HG03571 (cell line): ENCODE results near the gene TOMM34.

Experiments used
- ATAC-seq: cut with Tn5 transposase; IDR thresholded peaks from one replicate; pipeline ENCODE4 v1.9.1; 2021; ENCODE audit not compliant: unreplicated experiment

TOMM34 gene

DNA sequence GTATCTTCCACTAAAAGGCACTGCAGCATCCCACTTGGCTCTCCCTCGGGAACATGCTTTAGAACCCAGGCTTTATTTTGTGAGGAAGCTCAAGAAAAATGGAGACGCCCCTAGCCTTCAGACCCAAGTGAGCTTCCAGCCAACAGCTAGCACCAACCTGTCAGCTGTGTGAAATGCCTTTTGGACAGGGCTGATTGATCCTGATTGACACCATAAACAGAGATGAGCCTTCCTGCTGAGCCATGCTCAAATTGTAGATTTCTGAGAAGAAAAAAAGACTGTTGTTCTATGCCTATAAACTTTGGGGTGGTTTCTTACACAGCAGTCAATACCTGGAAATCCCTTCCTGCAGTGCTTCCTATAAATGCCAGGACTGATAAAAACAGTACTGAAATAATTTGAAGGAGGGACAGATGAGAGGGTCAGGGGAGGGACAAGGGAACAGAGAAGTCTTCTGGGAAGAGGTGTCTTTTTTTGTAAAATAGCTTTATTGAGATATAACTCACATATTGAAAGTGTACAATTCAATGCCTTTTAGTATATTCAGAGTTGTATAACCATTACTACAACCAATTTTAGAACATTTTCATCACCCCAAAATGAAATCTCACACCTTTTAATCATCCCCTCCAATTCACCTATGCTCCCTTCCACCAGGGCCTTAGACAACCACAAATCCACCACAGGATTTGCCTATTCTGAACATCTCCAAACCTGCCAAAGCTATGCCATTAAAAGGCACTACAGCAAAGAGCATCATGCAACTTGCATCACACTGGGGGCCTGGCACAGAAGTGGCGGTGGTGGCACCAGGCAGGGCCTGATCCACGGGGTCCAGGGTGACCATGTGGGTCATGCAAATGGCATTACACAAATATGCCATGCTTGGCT, 3.4 kb upstream of the TOMM34 start:
- no peak for ATAC-seq

DNA sequence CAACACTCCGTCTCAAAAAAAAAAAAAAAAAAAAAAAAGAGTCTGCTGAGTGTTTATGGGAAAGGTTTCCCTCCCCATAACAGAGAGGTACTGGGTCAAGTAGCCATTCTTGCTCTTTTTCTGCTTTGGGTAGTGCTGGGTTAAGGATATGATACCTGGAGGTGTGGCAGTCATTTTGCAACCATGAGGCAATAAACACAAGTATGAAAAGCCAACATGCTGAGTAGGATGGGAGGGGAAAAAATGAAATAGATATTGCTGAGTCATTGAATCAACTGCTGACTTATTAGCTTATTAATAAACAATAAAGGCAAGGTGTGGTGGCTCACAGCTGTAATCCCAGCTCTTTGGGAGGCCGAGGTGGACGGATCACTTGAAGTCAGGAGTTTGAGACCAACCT, 2.3 kb upstream of the TOMM34 start:
- no peak for ATAC-seq

DNA sequence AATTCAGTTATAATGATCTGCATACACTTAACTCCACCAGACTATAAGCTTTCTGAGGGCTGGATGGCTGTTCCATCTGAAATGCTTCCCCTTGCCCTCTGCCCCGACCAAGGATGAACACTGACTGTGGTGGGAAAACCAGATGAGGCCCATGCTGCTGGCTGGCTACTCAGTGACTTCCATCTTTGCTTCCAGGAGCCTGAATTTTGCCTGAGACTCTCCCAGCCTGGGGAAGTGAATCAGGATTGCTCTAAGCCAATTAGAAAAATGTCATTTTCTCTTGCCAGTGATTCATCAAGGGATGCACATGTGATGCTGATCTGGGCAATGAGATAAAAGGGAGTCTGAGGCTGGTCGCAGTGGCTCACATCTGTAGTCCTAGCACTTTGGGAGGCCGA, 1.7 kb upstream of the TOMM34 start:
- ATAC-seq: no peak

DNA sequence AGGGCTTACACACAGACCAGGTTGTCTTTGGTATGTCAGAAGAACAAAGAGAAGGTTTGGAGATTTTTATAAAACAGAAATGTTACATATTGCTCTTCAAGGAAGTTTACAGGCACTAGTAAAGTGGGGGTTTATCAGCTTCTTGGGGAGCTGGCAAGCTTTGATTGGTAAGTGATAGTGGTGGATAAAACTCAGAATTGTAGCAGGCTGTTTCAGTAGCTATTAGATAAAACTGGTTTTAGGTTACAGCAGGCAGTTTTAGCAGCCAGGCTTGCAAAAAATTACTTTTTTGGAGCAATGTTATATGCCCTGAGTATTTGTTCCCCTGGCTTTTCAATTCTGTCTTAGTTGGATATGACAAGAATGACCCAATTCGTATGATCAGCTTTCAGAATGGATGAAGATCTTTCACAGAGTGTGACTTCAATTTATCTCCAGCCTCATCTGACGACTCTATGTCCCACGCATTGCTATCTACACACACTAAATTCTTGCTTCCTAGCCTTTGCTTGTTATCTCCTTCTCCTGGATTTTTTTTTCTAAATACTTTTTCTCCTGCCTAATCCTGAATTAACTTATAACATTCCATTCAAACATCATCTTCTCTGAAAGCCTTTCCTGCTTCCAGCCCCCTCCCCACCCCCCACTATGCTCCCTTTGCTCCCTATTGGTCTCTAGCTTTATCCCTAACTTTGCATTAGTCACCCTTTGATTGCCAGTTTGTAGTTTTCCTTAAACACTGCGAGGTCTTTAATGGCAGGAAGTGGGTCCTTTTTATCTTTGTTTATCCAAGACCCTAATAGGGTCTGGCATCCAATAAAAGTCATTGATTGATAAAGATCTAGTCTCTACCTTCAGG, 1.0 kb upstream of the TOMM34 start:
- ATAC-seq: no peak

DNA sequence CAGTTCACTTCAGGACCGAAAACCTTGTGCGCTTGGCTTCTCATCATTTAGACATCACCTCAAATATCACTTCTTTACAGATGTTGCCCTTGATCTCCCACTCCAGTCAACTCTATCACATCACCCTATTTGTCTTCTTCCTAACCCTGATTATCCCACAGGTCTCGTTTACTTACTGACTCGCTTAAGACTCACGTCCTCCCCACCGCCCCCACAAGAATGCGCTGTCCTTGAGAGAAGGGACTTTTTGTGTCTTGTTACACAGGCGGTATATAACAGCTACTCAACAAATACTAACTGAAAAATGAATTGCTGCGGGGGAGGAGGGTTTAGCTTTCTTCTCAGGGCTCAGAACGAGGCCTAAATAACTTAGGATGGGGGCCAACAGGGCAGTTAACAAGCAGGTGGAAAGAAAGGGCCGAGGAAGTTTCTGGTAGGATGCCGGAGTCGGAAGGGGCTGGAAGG, 527 bp downstream of the TOMM34 start:
- ATAC-seq: peak; percentile 13

DNA sequence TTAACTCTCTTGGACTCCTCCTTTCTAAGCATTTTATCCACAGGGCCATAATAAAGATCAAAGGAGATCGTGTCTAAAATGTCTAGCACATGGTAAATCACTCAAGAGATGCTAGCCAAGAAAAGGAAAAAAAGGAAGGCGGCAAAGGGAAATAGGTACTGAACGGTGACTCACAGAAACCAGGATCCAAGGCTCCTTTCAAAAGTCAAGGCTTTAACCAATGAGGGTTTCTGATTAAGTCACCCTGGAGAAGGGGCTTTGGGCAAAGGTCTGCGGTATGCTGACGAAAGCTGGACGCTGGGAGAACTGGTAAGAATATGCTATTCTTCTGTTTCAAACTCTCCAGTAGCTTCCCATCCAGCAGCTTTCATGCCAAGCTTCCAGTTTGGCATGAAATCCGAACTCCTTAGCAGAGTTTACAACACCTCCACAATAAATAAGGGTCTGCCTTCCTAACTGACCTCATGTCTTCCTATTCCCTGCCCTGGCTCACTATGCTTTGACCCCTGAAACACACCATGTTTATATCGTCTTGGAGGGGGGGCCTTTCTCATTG, 1.0 kb downstream of the TOMM34 start:
- ATAC-seq: no peak

DNA sequence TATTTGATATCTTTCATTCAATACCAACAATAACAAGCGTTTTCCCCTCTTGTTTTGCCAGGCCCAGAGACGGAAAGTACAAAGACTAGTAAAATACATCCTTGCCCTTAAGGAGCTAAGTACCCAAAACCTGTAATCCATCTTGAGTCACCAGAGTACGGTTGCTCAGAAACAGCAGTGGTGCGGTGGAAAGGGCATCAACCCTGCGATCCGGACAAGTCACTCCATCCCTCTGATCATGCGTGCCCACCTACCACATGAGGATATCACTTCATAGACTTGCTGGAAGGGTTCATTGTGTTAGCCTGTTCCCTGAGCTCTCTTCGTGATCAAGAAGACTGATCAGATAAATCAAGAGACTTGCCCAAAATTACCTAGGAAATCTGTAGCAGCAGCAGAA, 1.9 kb downstream of the TOMM34 start:
- ATAC-seq: no peak

DNA sequence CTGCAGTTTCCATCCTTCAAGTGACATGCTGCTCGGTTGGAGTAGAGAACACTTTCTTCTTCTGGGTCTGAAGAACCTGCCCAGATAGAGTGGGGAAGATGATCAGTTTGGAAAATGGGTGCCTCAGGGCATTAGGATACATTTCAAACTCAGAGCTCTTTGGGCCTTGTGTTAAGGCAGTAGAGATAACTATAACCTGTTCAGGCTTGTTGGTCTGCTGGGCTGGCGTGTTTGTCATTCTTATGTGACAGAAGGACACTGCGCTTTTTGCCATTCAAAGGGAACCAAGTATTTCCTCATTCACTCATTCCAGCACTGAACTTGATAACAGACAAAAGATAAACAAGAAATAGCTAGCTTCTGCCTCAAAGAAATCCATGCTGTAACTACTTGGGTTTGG, 3.8 kb downstream of the TOMM34 start:
- ATAC-seq: no peak

DNA sequence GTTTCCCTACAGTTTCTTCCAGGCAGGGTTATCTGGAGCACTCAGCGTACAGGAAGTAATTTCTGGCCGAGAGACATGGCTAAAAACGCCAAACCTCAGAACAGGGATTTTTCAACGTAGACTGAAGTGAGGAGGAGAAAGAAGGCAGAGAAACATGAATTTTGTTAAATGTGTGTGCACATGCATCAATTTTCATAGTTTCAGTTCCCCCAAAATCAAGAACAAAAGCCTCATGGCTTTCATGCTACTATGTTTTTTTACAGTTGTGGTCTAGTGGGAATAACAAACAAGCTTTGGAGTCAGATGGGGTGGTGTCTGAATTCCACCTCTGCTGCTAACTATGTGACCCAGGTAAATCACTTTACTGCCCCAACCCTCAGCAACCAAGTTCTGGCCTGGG, 4.9 kb downstream of the TOMM34 start:
- no peak for ATAC-seq

DNA sequence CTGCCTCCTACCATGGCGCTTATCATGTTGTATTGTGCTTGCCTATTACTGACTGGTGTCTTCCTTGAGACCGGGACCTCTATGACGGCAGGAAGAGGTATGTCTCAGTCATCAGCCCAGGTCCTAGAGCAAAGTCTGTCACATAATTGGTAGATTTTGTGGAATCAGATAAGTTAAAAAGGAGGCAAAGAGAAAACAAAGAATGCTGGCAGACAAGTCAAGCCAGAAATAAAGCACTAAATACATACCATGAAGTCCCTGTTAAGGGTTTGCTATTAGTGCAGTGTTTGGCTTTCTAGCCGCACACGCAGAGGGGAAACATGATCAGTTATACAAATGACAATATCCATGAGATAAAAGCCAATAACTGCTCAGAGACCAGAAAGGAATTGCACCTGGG, 6.0 kb downstream of the TOMM34 start:
- no peak for ATAC-seq

DNA sequence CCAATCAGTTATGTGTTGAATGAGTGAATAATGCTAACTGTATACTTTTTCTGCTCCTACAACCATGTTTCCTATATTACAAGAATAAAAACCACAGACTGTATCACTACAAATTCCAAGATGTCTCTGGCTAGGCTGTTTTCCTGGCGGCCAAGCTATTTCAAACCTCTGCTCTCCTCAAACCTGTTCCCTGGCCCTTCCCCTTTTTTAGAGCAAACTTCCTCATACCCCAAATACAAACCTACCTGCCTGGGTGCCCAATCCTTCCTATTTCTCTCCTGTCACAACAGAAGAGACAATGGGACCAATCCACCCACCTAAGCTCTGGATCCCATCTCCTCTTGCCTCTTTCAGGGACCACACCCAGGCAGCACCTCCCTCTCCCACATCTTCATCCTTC, 7.5 kb downstream of the TOMM34 start:
- no peak for ATAC-seq

DNA sequence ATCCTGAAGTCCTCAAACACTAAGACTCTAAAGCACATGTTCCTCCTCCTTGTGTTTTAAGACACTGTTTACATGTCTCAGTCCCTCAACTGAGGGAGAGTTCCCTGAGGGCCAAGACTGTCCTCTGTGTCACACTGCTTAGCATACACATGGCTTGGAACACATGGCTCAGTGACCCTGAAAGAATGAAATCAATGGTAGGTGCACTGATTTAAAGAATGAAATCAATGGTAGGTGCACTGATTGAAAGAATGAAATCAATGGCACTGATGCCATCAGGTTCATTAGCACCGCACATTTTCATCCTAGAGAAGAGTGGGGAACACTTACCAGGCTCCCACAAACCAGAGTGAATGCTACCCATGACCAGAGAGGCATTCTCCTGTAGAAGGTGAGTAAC, 9.8 kb downstream of the TOMM34 start:
- no peak for ATAC-seq

DNA sequence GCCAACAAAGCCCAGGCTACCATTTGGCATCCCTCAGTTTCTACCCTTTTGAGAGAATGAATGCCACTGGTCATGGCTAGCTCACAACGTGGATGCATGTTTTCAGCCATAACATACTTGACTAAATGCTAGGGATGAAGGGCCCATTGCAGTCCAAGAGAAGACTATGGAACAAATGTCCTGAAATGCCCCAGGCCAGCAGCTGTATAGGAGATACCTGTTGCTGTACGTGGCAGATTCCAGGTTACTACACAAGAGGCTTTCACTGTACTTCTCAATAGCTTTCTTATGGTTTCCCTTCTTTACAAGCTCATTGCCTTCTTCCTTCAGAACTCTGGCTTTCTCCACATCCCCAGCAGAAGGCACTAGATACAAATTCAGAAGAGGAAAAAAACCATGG, 11.7 kb downstream of the TOMM34 start:
- no peak for ATAC-seq

DNA sequence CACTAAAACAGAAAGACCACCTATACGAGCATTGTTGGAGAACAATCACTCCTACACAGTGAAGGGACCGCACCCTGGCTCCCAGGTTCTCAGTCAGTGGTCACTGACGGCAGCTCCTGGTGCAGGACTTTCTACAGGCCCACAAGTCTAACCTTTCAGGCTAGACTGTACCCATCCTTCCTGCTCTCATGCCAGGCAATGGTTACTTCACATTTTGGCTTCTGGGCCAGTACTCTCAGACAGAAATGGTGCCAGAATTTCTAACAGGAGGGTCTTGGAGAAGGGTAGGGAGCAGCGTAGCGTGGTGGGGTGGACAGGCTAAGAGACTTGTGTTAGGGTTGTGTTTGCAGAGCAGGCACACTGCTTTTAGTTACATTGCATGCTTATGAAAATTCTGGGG, 12.1 kb downstream of the TOMM34 start:
- ATAC-seq: no peak

DNA sequence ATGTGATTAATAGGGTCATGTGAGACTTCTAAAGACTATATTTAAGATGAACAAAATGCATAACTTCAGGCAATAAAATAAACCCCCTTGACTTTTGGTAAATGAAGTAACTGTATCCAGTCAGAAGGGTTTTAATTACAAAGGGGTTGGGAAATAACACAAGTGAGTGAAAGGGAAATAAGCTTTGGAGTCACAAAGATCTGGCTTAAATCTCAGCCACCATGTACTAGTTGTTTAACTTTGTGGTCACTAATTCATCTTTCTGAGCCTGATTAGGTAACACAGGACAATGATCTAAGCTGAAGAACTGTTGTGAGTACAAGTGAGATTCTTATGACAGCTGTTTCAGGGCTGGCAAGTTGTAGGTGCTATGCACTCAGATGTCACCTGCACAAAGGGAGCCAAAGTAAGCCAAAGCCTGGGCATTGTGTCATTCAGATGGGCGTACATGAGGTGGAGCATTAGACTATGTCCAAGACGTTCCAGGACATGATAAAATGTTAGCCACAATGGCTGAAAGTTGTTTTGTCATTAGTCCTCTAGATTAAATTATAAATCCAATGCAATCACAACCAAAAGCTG, 13.8 kb downstream of the TOMM34 start:
- ATAC-seq: no peak

DNA sequence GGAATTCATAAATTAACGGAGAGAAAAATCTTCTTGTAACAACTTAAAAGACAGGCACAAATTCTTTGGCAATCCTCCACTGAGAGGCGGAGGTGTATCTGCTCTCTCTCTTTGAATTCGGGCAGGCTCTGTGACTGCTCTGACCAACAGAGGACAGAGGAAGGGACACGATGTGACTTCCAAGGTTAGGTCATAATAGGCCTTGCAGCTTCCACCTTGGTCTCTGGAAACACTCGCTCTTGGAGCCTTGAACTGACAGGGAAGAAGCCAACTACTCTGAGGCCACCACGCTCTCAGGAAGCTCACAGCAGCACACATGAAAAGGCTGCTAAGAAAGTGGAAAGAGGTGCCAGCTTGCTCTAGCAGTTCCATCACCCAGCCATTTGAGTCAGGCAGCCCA, 14.9 kb downstream of the TOMM34 start:
- ATAC-seq: no peak

DNA sequence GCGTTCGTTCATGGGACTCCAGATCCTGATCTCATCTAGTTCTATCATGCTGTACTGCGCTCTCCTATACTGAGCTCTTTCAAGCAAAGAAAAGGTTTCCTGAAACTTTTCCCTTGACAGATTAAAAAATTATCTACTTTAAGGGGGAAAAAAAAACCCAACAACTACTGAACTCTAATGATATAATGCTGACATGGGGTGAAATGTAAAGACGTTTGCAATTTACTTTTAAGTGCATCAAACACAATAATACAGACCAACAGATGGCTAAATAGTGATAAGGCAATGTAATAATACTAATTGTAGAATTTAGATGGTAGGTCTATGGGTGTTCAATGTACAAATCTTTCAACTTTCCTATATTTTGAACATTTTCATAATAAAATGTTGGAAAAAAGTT, 16.4 kb downstream of the TOMM34 start:
- ATAC-seq: no peak

DNA sequence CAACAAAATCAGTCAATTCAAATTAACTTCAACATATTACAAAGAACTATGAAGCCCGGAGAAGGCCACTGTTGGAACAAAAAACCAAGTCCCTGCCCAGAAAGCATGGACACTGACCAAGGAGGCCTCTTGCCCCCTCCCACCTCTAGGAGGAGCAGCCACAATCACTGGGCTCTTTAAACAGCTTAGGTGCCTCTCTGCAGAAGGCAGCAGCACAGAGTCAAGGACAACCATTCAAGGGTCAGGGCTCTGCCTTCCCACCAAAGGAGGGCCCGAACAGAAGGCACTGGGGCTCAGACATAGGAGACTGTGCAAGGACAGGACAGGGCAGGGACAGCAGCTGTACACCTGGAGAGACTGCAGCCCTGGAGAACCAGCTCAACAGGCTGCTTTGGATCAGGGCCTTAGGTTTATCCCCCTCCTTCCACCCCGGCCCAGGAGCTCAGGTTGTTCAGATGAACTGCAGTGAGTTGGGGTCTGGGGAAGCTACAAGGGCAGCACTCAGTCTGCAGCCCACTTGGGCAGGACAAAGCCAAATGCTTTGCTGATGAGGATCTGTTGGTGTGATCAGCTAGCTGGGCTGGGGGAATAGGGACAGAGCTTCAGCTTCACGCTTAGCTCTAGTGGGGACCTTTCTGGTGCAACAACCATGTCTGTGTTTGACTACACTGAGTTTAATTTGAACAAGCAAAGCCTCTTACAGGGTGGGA, 17.8 kb downstream of the TOMM34 start:
- ATAC-seq: no peak

DNA sequence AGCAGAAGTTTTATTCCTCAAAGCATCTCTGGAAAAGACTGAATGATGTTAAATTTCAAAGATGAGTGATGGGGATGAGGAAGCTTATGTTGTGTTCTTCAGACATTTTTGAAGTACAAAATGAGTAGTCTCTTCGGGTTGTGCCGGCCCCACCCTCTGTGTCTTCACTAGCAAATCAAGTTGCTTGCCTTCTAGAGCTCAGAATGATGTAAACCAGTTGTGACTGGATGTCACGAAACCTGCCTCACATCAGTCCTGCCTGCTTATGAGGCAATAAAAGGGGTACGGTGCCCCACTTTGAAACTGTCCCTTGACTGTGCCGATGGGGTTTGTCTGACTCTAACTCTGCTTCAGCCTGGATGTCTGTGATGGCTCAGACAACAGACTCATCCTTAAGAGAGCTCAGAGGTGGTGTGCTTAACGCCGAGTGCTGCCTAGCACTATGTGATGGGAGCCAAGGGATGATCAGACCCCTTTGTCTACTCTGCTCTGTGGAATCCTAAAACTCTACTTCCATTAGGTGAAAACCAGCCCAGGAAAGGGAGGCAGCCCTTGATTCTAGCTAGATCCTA, 19.0 kb downstream of the TOMM34 start:
- ATAC-seq: no peak

DNA sequence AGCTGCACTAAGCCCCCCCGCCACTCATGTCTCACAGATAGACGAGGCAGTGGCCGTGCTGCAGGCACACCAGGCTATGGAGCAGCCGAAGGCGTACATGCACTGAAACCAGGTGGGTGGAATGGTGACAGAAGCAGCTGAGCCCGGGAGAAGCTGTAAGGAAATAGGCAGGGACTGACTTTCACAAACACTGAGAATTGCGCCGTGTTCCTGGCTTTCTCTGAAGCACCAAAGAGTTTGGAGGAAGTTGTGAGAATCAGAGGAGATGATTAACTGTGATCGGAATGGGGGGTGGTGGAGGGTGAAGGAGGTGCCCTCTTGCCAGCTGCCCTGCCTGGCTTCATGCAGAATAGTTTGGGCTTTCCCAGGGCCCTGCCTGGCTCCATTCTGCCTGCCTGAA, 21.6 kb downstream of the TOMM34 start:
- no peak for ATAC-seq
